ENCODE results near the gene FNIP2.
"Not testable (repeated sequence)": the region's sequence is repeated elsewhere in the genome, so short reads cannot be mapped to it uniquely, and the experiment has no call there.

Gene FNIP2

DNA sequence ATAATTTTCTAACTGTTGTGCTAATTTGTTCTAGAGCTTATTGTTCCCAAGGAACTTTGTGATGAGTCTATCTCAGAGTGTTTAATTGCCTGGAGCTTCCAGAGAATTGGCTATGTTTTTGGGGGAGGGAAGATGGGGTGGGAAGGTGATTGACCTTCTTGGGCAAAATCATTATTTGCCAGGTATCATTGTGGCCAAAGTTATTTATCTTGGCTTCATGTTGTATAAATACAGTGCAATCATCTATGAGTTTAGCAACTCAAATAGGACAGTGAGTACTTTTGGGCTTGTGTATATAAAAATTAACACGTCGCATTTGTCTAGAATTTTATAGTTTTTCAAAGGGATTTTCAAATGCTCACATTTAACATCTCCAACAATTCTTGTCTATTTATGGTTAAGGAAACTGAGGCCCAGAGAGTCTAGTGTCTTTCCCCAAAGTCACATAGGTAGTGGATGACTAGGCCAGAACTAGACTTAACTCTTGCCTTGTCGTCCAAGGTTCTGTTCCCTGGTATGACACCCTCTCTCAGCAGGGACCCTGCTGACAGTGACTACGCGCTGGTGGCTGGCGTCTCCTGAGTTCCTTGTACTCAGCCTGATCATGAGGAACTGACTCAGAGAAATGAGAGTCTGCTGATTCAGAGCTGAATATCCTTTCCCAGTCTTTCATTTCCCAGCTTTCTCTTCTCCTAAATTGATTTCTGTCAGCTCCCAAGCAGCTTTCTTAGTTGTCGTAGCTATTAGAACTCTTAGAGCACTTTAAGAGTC, 27.7 kb downstream of the FNIP2 start:
- no peak overlapping the region for H3K4me3 ChIP-seq (ENCODE audit: low read length)
- TF ChIP-seq ZNF274 (IDR thresholded peaks at IDR 0.05; ENCODE audit: low read depth, low read length): no peak

DNA sequence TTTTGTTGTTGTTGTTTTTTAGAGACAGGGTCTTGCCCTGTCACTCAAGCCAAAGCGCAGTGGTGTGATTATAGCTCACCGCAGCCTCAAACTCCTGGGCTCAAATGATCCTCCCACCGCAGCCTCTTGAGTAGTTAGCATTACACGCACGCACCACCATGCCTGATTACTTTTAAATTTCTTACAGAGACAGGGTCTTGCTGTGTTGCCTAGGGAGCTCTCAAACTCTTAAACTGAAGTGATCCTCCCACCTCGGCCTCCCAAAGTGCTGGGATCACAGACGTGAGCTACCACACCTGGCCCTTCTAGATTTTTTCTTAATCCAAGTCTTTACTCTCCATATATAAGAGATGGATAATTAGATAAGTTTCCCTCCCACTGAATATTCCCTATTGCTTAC, 29.2 kb downstream of the FNIP2 start:
- no peak for TF ChIP-seq ZNF274 (IDR thresholded peaks at IDR 0.05; ENCODE audit: low read depth, low read length)
- no peak overlapping the region for H3K4me3 ChIP-seq (ENCODE audit: low read length)

DNA sequence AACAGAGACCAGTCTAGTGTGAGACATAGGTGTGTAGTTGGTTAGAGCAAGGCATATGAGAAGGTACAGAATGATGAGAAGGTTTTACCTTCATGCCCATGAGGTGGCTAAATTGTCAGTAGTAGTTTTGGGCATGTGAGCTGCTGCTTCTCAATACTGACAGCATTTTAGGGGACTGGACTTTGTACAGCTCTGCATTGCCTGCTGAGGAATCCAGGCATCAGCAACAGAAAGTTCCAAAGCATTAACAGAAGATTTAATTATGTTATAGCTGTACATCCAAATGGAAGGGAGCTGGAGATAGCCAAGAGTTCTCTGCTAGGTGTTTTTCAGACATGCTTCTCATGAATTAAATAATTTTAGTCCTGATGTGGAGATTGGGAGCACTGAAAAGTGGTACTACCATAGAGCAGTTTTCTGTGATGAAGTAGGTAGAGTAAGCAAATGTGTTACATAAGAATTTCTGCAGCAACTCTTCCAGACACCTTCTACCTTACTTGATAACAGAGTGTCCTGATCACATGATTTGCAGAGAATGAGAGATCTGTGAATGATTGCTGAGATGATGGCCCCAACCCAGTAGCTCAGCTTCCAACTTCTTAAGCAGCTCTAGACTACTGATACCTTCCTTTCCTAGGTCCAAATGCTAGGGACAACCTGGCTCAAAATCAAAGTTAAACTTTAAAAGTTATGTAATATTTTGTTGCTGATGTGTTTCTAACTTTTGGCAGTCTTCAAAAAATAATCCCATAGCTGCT, 30.4 kb downstream of the FNIP2 start:
- TF ChIP-seq ZNF274 (IDR thresholded peaks at IDR 0.05; ENCODE audit: low read depth, low read length): no peak

DNA sequence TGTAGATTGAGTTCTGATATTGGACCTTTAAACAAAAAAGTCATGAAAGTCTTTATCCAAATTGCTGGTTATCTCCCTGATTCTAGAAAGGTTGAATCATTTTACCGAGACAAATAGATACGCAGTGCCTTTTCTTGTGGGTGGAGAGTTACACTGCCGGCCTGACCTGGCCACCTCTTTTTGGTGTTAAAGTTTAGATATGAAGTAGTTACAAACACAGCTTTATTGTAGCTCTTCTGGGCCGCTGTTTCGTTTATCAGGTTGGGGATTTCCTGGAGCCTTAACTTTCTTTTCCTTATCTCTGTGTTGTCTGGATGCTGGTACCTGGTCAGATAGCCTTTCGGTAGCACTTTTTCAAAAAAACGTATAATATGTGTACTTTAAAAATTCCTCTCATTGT, 31.0 kb downstream of the FNIP2 start:
- TF ChIP-seq ZNF274 (IDR thresholded peaks at IDR 0.05; ENCODE audit: low read depth, low read length): no peak
- H3K4me3 ChIP-seq (ENCODE audit: low read length): no peak overlapping the region

More for the DNA sequence above, 30.4 kb downstream of the FNIP2 start:
- H3K4me3 ChIP-seq (ENCODE audit: low read length): no peak overlapping the region

DNA sequence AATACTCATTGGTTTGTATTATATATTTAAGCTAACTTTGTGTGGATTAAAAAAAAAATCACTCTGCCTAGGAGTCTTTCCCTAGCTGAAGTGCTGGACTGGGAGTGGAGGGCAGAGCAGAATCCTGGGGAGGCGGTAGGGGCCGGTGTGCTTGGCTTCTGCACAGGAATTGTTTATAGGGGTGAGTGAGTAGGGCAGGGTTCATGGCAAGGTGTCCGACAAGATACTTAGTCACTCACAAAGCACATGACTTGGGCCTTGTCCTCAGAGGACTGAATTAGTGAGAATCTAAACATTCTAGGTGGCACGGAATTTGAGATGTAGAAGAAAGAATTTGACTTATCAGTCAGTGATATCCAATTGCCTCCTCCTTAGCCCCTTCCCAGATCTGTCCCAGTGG, 32.2 kb downstream of the FNIP2 start:
- H3K4me3 ChIP-seq (ENCODE audit: low read length): no peak overlapping the region
- TF ChIP-seq ZNF274 (IDR thresholded peaks at IDR 0.05; ENCODE audit: low read depth, low read length): no peak

DNA sequence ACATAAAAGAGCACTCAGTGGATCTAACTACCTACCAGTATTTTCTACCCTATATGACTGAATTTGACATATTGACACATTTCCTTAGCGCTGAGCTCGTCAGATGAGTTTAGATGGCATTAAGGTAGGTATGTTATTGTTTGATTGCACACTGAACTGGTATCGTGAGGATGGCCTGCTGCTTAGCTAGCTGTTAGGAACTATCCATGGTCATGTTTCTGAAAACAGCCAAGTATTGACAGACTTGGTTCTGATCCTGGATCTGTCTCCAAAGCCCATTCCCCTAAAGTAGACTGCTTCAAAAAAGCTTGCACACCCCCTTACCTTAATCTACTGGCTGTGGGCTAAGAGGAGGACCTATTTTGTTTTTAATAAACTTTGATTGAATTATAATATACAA, 32.9 kb downstream of the FNIP2 start:
- no peak for TF ChIP-seq ZNF274 (IDR thresholded peaks at IDR 0.05; ENCODE audit: low read depth, low read length)
- H3K4me3 ChIP-seq (ENCODE audit: low read length): no peak overlapping the region

DNA sequence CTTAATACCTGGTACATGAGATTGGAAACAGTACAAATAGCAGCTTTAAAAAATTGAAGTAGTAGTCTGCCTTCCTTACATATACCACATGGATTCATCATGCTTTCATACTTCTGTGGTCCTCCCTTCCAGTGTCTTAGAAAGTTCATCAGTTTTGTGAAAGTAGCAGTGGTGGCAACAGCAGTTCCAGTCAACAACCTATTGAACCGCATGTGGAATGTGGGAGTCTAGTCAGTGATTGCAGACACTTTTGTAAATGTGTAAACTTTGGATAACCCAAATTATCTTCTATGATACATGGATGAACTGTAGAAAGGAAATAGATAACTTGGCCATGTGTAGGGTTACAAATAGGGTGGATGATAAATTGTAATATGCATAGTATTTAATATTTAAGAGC, 34.1 kb downstream of the FNIP2 start:
- H3K4me3 ChIP-seq (ENCODE audit: low read length): no peak overlapping the region
- no peak for TF ChIP-seq ZNF274 (IDR thresholded peaks at IDR 0.05; ENCODE audit: low read depth, low read length)

DNA sequence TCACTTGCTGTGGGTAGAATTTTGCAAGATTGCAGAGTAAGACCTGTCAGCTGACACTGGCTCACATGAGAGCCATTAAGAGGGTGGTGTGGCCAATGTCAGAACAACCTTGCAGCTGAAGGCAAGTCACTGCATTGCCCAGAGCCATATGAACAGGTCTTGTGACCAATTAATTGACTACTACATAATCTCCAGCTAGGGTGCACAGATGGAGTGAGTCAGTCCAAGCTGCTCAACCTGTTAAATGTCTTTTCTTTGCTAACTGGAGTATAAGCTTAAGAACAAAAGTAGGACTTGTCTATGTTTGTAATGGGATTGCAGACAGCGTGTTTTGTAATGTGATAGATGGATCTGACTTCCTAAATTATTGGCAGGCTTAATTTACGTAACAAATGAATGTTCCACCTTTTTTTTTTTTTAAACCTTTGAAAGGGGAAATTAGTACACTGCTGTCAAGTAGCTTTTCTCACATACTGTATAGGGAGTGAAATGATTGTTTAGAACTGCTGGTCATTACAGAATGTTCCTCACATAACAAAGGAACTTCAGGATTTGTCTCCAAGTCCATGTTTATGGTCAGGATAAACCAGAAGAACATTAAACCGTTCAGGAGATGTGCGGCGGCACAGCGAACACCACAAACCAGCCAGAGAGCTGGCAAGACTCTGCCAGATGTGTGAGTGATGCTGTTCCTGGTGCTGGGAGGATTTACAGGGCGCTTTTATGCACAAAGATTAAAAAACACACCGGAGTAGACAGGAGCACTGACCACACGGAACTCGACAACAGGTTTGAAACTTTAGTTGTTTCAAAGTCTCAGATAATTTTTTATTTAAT, 37.0 kb downstream of the FNIP2 start:
- no peak overlapping the region for H3K4me3 ChIP-seq (ENCODE audit: low read length)
- no peak for TF ChIP-seq ZNF274 (IDR thresholded peaks at IDR 0.05; ENCODE audit: low read depth, low read length)

DNA sequence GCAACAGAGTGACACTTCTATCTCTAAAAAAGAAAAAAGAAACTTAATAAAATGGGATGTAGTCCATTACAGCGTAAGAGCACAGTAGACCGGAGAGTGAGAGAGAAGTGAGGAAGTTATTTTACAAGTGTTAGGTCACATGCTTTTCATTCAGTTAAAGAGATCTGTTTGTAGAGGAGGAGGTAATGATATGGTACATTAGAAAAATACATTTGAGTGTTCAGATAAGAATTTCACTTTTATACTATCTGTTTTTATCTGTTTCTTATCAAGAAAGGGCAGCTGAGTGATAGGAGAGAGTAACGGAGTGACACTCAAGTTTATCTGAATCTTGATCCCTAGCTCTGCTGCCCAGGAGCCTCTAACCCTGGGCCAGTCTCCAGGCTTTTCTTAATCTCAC, 38.9 kb downstream of the FNIP2 start:
- no peak for TF ChIP-seq ZNF274 (IDR thresholded peaks at IDR 0.05; ENCODE audit: low read depth, low read length)
- no peak overlapping the region for H3K4me3 ChIP-seq (ENCODE audit: low read length)

DNA sequence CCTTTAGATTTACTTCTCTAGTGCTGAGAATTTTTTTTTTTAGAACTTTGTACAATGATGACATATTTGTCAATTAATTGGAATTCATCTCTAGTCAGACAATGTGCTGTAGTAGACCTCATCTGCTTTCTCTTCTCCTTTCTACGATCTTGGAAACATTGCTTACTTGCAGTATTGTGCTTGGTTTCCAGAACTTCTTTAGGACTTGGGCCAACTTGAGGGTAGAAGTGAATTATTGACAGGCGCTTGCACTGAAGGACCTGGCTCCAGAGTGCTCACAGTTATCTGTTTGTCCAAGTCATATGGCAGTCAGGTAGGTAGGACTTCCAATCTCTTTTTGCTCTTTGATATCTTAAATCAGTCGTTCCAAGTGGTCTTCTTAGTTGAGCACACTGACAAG, 39.6 kb downstream of the FNIP2 start:
- no peak overlapping the region for H3K4me3 ChIP-seq (ENCODE audit: low read length)

DNA sequence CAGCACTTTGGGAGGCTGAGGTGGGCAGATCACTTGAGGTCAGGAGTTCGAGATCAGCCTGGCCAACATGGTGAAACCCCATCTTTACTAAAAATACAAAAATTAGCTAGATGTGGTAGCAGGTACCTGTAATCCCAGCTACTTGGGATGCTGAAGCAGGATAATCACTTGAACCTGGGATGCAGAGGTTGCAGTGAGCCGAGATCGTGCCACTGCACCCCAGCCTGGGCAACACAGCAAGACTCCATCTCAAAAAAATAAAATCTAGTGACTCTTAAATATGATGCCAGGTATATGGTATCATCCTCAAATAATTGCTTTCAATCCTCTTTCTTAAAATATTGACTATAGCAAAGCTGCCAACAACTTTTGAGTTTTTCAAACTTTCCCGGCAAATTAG, 40.4 kb downstream of the FNIP2 start:
- not testable (repeated sequence) for H3K4me3 ChIP-seq (ENCODE audit: low read length)

More for the DNA sequence above, 39.6 kb downstream of the FNIP2 start:
- no peak for TF ChIP-seq ZNF274 (IDR thresholded peaks at IDR 0.05; ENCODE audit: low read depth, low read length)

DNA sequence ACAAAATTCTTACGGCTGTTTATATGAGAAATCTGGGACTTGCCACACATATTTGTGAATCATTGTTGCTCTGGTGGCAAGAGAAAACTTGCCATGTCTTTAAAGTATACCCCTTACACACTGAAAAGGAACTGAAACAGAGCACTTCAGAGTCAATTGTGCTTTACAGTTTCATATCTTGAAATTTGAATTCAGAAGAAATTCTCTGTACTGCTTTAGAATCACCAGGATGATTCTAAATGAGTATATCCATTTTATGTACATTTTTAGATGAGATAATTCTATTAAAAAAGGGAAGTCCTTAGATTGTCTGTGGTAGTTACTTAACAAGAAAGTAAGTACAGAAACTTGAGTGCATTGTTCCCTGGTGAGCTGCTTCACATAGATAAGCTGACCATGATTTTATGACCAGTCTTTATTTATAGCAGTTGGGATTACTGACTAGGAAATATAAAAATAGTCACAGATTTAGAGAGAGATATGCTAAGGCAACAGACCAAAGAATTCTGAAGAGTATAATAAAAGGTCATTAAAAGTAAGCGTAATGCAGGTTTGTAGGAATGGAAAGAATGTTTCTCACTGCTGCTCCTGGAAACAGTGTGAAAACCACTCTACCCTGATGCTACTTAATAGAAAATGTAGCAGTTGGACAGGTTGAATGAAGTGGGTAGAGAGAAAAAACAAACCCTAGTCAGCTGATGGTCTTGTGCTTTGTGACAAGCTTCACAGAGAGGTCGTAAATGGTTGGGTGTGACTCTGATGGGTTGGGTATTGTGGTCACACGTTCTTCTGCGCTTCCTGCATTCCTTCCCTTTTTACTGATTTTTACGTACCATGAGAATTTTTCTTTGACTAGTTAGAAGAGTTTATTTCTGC, 41.0 kb downstream of the FNIP2 start:
- no peak for TF ChIP-seq ZNF274 (IDR thresholded peaks at IDR 0.05; ENCODE audit: low read depth, low read length)
- peak overlapping the region; percentile 32; the same call in 1 of the 2 replicates for H3K4me3 ChIP-seq (ENCODE audit: low read length)

DNA sequence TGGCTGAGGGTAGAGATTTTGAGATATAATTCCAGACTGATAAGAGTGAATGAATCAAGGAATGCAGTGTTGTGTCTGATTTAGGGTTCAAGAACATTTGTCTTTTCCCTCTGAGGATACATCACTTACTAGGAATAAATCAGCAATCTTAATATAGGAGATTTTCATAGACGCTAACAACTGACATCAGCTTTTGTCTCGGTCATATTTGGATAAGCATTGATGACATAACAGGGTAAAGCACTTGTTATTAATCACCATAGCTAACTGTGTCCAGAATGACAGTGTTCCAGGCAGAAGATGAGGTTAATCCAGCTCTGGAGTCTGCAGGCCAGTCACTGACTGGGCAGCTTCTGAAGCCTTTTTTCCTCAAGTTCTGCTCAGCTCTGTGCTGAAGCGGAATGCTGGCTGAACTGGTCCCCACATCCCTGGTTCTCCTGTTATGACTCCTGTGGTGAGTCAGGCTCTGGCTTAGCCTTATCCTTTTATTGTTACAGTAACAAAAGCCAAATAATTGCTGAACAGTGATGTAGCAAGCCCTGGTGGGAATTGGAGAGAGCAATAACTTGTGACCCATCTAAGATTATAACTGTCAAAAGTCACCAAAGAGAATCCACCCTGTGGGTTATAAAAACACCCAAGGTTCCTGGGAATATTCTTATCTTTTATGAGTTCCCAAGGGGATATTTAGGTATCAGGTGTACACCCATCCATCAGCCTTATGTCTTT, 41.8 kb downstream of the FNIP2 start:
- TF ChIP-seq ZNF274 (IDR thresholded peaks at IDR 0.05; ENCODE audit: low read depth, low read length): no peak
- H3K4me3 ChIP-seq (ENCODE audit: low read length): peak overlapping the region; percentile 29; the same call in 1 of the 2 replicates

All from GM08714 (cell line).